Measurements from ENCODE around the gene IL17D. TPM values are rescaled to one million over a fixed set of nuclear protein-coding genes. Genes with fewer than 3 reads are reported as not detected.

IL17D gene
- total and polyA plus RNA-seq, 2 donors from 2014 or later, result 0.44 TPM; not detected in 1

- TF ChIP-seq CTCF (IDR thresholded peaks at IDR 0.05; ENCODE audit: borderline replicate concordance, extremely low read depth, insufficient read depth), result no peak
- peak in 1 of 5 donors; percentile 19 for DNase-seq
- no peak overlapping the region for H3K4me3 ChIP-seq (ENCODE audit: low read length in 3 of 3)
- H3K9me3 ChIP-seq (ENCODE audit: control insufficient read depth in 2 of 3, insufficient read depth in 1 of 3, low read length in 3 of 3), result no peaks in the 10 kb centered on the region
- H3K27me3 ChIP-seq (ENCODE audit: control insufficient read depth, insufficient read depth, low read length), result no peaks in the 10 kb centered on the region
- intact Hi-C loops (cut with DNase I), result no loop called here
- FAIRE-seq, result no peak
- H3K27ac ChIP-seq (ENCODE audit: low read depth in 2 of 2, low read length in 2 of 2), result no peak overlapping the region
- no peaks in the 10 kb centered on the region for H3K36me3 ChIP-seq (ENCODE audit: control insufficient read depth in 2 of 3, insufficient read depth in 3 of 3, low read length in 3 of 3)
- H3K4me1 ChIP-seq (ENCODE audit: control insufficient read depth in 2 of 3, insufficient read depth in 2 of 3, low read depth in 1 of 3, low read length in 3 of 3), result peaks cover 0 to 5% (median 0%) of the 10 kb centered on the region in 3 donors
- no peak overlapping the region for H3K9ac ChIP-seq (ENCODE audit: low read length in 3 of 3)
Observed at GRCh38 chr13:20719783-20720182, 16.3 kb downstream of the IL17D start.

DNA sequence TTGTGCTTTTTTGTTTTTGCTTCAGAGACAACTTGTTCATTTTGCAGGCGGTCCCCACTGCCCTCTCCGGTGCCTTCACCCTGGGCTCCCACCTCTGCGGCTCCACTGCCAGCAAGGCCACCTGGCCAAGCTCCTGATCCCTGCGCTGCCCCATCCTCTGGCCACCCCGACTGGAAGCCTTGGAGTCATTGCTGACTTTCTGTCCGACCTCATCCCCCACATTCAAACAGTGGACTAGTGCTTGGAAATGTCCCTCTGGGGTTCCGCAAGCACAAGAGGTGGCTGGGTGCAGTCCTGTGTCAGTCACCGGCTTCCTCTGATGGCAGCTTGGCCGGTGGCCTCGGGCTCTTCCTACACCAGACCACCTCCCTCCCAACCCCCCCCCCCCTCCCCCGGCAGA is 17.0 kb downstream of the IL17D start:
- no peak overlapping the region for H3K9ac ChIP-seq (ENCODE audit: low read length in 3 of 3)
- no peak for TF ChIP-seq CTCF (IDR thresholded peaks at IDR 0.05; ENCODE audit: borderline replicate concordance, extremely low read depth, insufficient read depth)

DNA sequence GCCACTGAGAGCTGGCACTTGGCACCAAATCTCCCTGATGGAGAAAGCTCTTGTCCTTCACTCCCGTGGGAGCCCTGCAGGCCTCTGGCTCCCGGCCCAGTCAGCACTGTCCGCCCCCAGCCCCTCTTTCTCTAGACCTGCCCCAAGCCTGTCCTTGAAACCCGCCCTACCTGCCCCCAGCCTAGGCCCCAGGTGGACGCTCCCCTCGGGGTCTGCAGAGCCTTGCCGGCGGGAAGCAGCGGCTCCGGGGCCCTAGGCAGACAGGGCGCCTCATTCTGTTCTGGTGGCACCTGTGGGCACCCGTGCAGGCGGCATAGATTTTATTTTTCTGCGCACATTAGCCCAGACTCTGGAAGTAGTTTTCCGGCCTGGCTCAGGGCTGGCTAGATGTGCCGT is 17.6 kb downstream of the IL17D start:
- Histone ChIP-seq H3K27ac (ENCODE audit: low read depth in 2 of 2, low read length in 2 of 2) (no peak overlapping the region), H3K4me1 (ENCODE audit: control insufficient read depth in 2 of 3, insufficient read depth in 2 of 3, low read depth in 1 of 3, low read length in 3 of 3) (peaks cover 0 to 5% (median 0%) of the 10 kb centered on the region in 3 donors), H3K9ac (ENCODE audit: low read length in 3 of 3) (no peak overlapping the region), H3K36me3 (ENCODE audit: control insufficient read depth in 2 of 3, insufficient read depth in 3 of 3, low read length in 3 of 3) (no peaks in the 10 kb centered on the region), H3K27me3 (ENCODE audit: control insufficient read depth, insufficient read depth, low read length) (no peaks in the 10 kb centered on the region), H3K9me3 (ENCODE audit: control insufficient read depth in 2 of 3, insufficient read depth in 1 of 3, low read length in 3 of 3) (no peaks in the 10 kb centered on the region), H3K4me3 (ENCODE audit: low read length in 3 of 3) (peak overlapping the region in 1 of 3 donors; percentile 35)
- intact Hi-C loops (cut with DNase I), result no loop called here
- DNase-seq (no peak), FAIRE-seq (no peak)
- TF ChIP-seq CTCF (IDR thresholded peaks at IDR 0.05; ENCODE audit: borderline replicate concordance, extremely low read depth, insufficient read depth), result no peak

More for the DNA sequence above, 17.0 kb downstream of the IL17D start:
- intact Hi-C loops (cut with DNase I), result no loop called here
- peaks cover 0 to 5% (median 0%) of the 10 kb centered on the region in 3 donors for H3K4me1 ChIP-seq (ENCODE audit: control insufficient read depth in 2 of 3, insufficient read depth in 2 of 3, low read depth in 1 of 3, low read length in 3 of 3)
- H3K9me3 ChIP-seq (ENCODE audit: control insufficient read depth in 2 of 3, insufficient read depth in 1 of 3, low read length in 3 of 3), result no peaks in the 10 kb centered on the region
- H3K27me3 ChIP-seq (ENCODE audit: control insufficient read depth, insufficient read depth, low read length), result no peaks in the 10 kb centered on the region
- no peak overlapping the region for H3K27ac ChIP-seq (ENCODE audit: low read depth in 2 of 2, low read length in 2 of 2)
- H3K36me3 ChIP-seq (ENCODE audit: control insufficient read depth in 2 of 3, insufficient read depth in 3 of 3, low read length in 3 of 3), result no peaks in the 10 kb centered on the region
- DNase-seq (no peak), FAIRE-seq (no peak)
- H3K4me3 ChIP-seq (ENCODE audit: low read length in 3 of 3), result no peak overlapping the region
